Erythroblast (primary cell): ENCODE results near the gene SLIT2.

ENCODE experiments used
- DNase-seq, 2 experiments: peaks; one replicate each; lab custom pipeline; 2025; lab: John Stamatoyannopoulos, UW
- GATA1 ChIP-seq: IDR thresholded peaks from 2 replicates; pipeline ENCODE4 v1.6.1; 2011; ENCODE audit warnings: low read depth, mild to moderate bottlenecking, control low read depth, low read length, moderate library complexity
- POLR2A ChIP-seq: IDR thresholded peaks from 2 replicates; pipeline ENCODE4 v1.6.1; 2011; ENCODE audit warnings: mild to moderate bottlenecking, low read length

The SLIT2 gene

DNA sequence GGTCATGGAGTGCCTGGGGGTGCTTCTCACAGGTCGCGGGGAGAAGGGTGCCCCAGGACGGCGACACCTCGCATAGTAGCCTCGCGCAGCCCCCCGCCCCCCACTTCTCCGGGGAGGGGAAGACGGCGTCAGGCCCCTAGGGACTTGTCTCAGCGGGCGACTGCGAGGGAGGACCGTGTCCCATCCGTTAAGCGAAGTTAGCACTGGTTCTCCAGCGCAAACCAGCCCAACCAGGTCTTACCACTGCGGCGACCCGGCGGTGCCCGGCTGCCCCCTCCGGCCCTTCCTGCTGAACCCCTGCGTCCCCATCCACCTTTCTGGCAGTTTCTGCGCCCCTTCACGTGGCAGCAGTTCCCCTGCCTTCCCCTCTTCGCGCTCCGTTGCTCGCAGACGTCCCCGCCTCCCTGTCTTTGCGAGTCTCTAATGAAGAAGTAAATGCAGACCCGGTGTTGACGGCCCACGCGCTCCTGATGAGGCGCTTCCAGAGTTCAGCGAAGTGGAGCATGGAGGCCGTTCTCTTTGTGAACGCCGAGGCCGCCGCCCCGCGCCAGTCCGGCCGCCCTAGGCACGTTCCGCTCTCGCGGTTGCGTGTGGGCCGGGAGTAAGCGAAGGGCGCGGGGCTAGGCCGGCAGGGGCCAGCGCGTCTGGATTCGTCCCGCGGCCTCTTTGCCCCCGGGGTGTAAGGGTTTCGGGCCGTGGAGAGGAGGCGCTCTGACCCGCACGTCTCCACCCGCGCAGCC, 3.0 kb downstream of the SLIT2 start:
- DNase-seq, result no peak
- no peak for TF ChIP-seq POLR2A
- no peak for TF ChIP-seq GATA1

DNA sequence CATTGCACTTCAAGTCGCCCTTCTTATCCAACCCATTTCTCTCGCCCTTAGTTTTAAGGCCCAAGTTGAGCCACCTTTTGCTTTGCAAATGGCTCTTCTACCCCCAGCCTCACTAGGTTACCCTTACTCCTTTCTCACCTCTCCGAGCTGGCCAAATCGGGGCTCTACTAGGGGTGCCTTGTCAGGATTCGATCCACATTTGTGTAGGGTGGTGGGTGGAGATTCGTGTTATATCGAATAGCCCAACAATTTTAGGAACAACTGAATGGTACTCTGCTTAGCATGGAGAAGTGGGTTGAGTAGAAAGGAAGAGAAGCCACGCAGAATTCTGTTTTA, 3.5 kb downstream of the SLIT2 start:
- DNase-seq, result no peak
- TF ChIP-seq POLR2A, result no peak
- TF ChIP-seq GATA1, result no peak

DNA sequence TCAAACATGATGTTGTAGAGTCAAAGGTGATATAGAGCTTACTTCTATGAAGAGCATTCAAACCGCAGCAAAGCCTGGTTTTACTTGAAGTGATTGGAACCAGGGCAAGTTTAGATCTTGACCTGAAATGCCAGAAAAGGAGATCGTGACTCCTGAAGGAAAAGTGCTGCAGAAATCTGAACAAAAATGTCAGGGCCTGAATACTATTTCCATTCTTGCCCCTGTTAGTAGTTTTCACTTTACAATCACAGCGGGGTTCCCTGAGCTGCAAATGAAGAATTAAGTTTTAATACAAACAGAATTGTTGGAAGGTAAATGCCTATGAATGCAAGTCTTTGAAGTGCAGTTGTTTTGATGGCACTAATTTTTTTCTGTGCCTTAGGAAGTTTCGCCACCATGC, 4.1 kb downstream of the SLIT2 start:
- TF ChIP-seq GATA1, result no peak
- TF ChIP-seq POLR2A, result no peak
- DNase-seq, result no peak

DNA sequence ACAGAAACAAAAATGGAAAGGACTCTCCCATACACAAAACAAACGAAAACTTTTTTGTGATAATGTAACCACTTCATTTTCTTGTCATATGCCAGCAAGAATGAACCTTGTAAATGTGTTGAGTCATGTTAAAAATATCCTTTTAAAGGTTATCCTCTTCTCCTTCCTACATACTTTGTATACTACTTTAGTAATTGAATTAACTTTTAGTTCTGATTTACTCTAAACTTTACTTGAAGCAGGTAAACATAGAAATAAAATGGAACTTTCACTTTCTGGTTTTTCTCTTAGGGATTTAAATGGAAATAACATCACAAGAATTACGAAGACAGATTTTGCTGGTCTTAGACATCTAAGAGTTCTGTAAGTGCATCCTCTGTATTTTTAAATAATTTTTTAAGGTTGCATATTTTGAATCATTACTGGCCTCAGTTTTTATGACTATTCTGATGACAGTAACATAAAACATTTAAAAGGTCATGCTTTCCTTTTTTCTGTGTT, 4.7 kb downstream of the SLIT2 start:
- TF ChIP-seq POLR2A (no peak), GATA1 (no peak)
- DNase-seq, result no peak

DNA sequence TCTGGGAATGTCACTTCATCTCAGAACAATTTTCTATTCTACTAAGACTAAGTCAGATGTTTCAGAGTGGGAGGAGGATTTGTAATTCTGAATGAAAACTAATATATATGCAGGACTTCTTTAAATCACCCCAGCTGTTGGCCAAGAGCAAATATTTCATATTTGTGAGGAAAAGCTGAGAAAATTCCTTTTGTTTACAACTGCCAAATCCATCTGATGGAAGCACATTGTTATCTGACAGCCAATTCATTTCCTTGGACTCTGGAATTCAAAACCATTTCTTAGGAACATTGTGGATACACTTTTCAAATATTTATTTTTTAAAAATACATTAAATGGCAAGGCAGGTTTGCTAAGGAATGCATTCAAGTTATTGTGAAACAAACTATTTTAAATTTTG, 8.0 kb downstream of the SLIT2 start:
- TF ChIP-seq GATA1 (no peak), POLR2A (no peak)
- DNase-seq, result no peak

DNA sequence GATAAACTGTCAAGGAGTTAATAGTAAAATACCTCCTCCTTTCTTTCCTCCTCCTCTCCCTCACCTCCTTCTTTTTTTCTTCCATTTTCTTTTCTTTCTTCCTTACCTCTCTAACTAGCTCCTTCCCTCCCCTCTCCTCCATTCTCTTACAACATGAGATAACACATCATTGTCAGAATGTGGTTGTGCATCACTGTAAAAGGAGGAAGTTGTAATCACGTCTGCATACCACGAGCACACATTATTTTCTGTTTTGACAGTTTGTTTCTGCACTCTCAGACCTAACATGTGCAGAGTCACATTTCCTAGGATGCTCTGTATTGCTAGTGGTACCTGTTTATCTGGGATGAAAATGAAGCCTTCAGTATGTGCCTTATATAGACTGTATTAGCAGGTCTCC, 9.1 kb downstream of the SLIT2 start:
- TF ChIP-seq GATA1 (no peak), POLR2A (no peak)
- DNase-seq, result no peak

DNA sequence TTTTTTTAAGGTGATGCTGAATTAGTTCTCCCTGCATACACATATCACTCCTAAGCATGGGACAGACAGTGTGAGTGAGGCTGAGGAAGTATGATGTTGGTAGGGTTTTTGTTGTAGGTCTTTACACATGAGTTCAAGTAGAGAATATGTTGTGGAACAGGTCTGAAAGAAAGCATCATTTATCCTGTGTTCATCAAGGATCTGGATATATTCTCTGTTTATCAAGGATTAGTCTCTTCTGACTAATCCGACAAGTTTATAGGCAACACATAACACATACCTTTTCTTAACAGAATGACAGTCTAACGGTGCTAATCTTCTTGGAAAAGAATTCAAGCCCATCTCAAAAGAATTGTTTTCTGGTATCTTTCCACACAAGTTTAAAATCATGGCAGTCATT, 10.5 kb downstream of the SLIT2 start:
- TF ChIP-seq GATA1 (no peak), POLR2A (no peak)
- DNase-seq, result no peak

DNA sequence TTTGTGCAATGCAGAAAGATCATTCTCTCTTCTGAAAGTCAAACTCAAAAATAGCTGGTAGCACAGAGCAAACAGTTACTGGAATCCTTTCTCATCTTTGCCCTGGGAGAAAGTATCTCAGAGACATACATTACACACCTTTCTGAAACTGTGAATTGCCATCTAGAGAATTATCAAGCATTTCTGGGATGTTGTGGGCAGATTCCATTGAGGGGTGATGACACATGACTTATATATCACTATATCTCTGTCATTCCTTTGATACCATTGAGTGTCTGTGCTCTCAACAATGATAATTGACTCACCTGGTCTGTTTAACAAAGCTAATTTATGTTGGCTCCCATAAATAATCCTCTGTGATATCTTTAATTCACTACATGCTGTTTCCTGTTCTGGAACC, 13.0 kb downstream of the SLIT2 start:
- DNase-seq, result no peak
- TF ChIP-seq GATA1, result no peak
- no peak for TF ChIP-seq POLR2A

DNA sequence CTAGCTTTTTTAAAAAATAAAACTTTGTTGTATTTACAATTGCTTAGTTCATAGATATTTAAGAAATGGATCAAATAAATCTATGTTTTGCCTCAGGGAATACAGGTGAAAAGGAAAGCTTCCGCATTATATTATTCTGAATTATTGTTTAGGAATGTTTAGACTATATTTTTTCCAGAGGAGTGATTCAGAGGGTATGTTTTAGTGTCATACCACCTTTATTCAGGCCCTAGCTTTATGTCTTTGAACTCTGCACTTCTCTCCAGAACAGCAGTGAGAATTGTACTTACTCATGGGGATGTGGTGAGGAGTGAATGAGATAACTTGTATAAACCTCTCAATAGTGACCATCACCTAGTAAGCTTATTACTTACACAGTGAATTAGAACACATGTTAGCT, 14.0 kb downstream of the SLIT2 start:
- TF ChIP-seq POLR2A (no peak), GATA1 (no peak)
- no peak for DNase-seq

DNA sequence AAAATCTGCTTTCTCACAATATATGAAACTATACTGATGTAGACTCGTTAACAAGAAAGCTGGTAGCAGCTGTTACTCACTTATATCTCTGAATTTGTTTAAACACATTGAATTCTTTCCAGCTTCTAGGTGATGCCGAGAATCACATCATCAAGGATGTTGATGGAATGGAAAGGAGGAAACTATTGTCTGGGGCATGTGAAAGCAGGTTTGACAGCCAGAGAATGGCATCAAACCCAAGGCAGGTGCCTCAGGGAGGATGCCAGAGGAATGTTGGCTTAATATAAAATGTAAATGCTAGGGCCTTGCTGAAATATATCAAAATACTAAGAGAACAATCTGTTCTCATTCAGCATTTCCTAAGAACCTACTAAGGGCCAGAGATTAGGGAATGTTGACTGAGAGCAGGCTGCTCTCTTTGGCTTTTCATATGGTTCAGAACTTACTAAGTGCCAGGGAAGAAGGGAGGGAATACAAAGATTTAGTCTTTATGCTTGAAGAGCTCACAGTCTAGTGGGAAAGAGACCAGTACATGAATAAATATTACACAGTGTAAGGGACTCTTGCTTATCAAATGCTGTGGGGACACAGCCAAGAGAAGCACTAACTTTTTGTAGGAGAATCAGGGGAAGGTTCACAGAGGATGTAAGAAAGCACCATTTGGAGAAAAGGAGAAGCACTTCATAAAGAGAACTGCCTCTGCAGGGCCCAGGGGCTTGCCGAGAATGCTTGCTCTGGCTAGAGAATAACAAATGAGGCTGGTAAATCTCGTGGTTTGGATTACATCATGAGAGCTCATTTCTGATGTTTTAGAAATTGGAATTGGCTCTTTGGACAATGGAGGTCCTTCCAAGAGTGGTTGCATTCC, 14.7 kb downstream of the SLIT2 start:
- no peak for DNase-seq
- TF ChIP-seq GATA1 (no peak), POLR2A (no peak)

DNA sequence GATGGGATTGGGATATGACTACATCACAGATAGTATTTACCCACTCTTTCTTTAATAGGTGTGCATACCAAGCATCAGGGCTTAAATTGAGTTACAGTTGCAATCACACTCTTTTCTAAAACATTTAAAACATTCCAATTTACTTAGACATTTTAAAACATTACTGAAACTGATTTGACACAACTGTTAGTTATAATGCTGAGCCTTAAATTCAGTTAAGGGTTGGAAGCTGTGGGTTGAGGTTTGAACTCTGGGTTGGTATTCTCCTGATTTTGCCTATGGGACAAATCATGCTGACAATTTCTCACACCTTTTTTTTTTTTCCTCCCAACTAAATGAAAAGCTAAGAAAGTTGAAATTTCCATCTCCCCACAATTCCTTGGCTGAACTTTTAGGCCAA, 16.3 kb downstream of the SLIT2 start:
- DNase-seq, result no peak
- TF ChIP-seq GATA1, result no peak
- TF ChIP-seq POLR2A, result no peak

DNA sequence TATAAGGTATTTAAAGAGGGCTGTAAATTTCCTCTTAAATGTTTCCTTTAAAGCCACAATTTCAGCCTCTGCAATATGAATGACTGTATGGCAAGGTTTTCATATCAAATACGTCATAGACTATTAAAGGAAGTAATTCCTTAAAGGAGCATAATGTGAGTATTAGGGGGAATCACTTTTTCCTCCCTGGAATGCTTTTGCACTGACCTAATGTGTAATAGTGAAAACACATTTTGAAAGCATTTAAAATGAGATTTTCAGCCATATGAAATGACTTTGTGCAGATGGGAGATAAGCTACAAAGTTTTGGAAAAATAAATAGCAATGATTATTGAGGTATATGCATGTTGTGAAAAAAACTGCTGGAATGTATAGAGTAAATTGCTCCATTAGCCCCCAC, 17.6 kb downstream of the SLIT2 start:
- no peak for TF ChIP-seq POLR2A
- no peak for TF ChIP-seq GATA1
- DNase-seq, result no peak

DNA sequence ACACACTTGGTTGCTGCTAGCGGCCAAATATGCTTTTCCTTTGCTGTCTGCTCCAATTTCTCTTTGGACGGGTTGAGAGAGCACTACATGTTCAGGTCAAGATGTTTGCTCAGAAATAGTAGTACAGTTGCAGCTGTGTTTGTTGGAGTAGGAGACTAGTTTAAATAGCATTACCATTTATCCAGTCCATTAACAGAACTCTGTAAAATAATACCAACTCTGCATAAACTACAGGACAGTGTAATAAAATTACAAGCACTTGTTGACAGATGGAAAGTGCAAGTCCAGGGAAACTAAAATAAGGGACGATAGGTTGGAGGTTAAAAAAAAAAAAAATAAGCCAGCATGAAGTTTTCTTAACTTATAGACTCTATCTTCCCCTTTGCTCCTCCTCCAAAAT, 20.2 kb downstream of the SLIT2 start:
- DNase-seq, result no peak
- TF ChIP-seq GATA1 (no peak), POLR2A (no peak)

DNA sequence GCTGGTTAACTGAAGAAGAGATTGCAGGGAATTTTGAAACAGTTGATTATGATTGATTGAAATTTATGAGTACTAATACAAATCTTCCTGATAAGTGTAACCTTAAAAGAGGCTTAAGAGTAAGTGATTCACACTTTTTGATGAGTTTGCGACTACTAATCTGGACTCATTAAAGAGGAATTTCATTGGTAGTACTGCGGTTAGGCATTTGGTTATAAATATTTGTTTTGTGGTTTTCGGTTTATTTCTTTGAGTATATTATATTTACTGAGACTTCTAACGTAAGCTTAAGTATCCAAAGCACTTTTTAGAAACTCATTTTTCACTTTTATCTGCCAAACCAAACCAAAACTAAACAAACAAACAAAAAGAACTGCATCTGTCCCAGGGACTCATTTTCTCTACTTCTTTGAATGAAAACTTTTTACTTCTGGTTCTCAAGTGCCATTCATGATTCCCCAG, 20.7 kb downstream of the SLIT2 start:
- no peak for DNase-seq
- no peak for TF ChIP-seq POLR2A
- TF ChIP-seq GATA1, result no peak

DNA sequence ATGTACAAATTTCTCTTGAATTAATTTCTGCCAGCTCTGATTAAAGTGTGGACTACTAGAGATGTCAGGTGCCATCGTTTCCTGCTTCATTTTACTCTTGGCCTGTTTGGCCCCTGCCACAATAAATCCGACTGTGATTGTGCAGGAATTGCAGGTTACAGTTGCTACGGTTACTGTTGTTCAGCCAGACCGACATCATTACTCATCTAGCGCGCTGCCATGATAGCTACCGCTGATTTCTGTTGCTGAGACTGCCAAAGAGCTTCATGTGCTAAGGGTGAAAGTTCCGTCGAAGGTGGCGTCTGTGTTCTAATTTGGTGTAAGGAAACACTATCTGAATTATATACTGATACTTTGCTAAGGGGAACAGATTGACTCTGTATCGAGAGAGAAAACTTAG, 22.1 kb downstream of the SLIT2 start:
- TF ChIP-seq GATA1 (no peak), POLR2A (no peak)
- no peak for DNase-seq
